Kidney (tissue), 14 donors: Measurements from ENCODE around the gene FARS2. TPM values are rescaled to one million over a fixed set of nuclear protein-coding genes. Genes with fewer than 3 reads are reported as not detected.
"Not testable (repeated sequence)": the region's sequence is repeated elsewhere in the genome, so short reads cannot be mapped to it uniquely, and the experiment has no call there.

Experiments used
- DNase-seq, 5 donors: peaks; one replicate each; pipeline ENCODE4 v3.0.0-alpha.2; 2013 to 2020
- FAIRE-seq: peaks from 2 replicates; lab custom pipeline; 2012; peaks lifted over from hg19 to GRCh38; lab: Jason Lieb, UNC
- H3K27ac ChIP-seq, 2 donors: one replicate each; pipeline ENCODE4 v1.7.0; 2013; ENCODE audit warnings: low read depth in 2 of 2, low read length in 2 of 2, inconsistent platforms in 1 of 2
- H3K27me3 ChIP-seq: one replicate; pipeline ENCODE4 v1.7.1; 2013; ENCODE audit warnings: low read length, inconsistent platforms; ENCODE audit not compliant: control insufficient read depth, insufficient read depth
- H3K36me3 ChIP-seq, 3 donors: one replicate each; pipeline versions ENCODE4 v1.7.0 to v1.7.1; 2013; ENCODE audit warnings: low read length in 3 of 3, control low read depth in 1 of 3, inconsistent platforms in 1 of 3; ENCODE audit not compliant: insufficient read depth in 3 of 3, control insufficient read depth in 2 of 3
- H3K4me1 ChIP-seq, 3 donors: one replicate each; pipeline versions ENCODE4 v1.7.0 to v1.7.1; 2013; ENCODE audit warnings: low read length in 3 of 3, inconsistent platforms in 1 of 3, low read depth in 1 of 3; ENCODE audit not compliant: control insufficient read depth in 2 of 3, insufficient read depth in 2 of 3
- H3K4me3 ChIP-seq, 3 donors: one replicate each; pipeline versions ENCODE4 v1.7.0 to v1.8.1; 2013; ENCODE audit warnings: low read length in 3 of 3, control low read depth in 1 of 3, inconsistent platforms in 1 of 3
- H3K9ac ChIP-seq, 3 donors: one replicate each; pipeline versions ENCODE4 v1.7.0 to v1.7.1; 2013; ENCODE audit warnings: low read length in 3 of 3, control low read depth in 1 of 3, inconsistent platforms in 1 of 3
- H3K9me3 ChIP-seq, 3 donors: one replicate each; pipeline versions ENCODE4 v1.7.0 to v1.7.1; 2013; ENCODE audit warnings: low read length in 3 of 3, control low read depth in 1 of 3, inconsistent platforms in 1 of 3; ENCODE audit not compliant: control insufficient read depth in 2 of 3, insufficient read depth in 1 of 3
- CTCF ChIP-seq: IDR thresholded peaks from 3 replicates; pipeline ENCODE4 v1.5.1; 2012; ENCODE audit warnings: mild to moderate bottlenecking, moderate library complexity, borderline replicate concordance; ENCODE audit not compliant: insufficient read depth; ENCODE audit errors: extremely low read depth
- intact Hi-C: fragments of 100-400 bp; cut with DNase I; formaldehyde crosslinking; loops from one replicate; pipeline ENCODE4 v1.11.1; 2022
- polyA plus RNA-seq: library from polyadenylated mRNA; stranded (reverse); fragments of 350-450 nt; fragmentation: Illumina TruSeq; extraction: RNeasy Lipid Tissue Mini Kit (QIAGEN cat#74804); gene quantifications from one replicate; pipeline ENCODE4 v1.2.3, GENCODE V29; 2014; ENCODE audit warnings: low read depth, low replicate concordance; ENCODE audit not compliant: insufficient read depth
- total RNA-seq: library from RNA; stranded (reverse); fragmentation: NEBNext Ultra II Directional; extraction: Animal tissue kit (Norgen Biotek cat#: 25700); gene quantifications from one replicate; pipeline ENCODE4 v1.2.1, GENCODE V29; 2021
- donor health status: control.
- donor health status: control.
- donor health status: control.
- donor health status: control.
- donor health status: control.
- donor health status: DM: yes; HTN: yes; CAD: no.
- donor health status: Normal renal cell carcinoma (clear cell type).

The FARS2 gene
- total and polyA plus RNA-seq, 2 donors from 2014 or later, result 22.1 to 24.8 TPM

GRCh38 chr6:5697508-5697907 lies 436.2 kb downstream of the FARS2 start:
- no peak for FAIRE-seq
- Histone ChIP-seq H3K9me3 (no peaks in the 10 kb centered on the region), H3K4me3 (no peak overlapping the region), H3K9ac (no peak overlapping the region), H3K4me1 (no peaks in the 10 kb centered on the region), H3K36me3 (no peaks in the 10 kb centered on the region), H3K27me3 (no peaks in the 10 kb centered on the region), H3K27ac (no peak overlapping the region)
- DNase-seq, result no peak
- no peak for TF ChIP-seq CTCF
- intact Hi-C loops, result no loop called here

GRCh38 chr6:5698318-5698717 lies 437.0 kb downstream of the FARS2 start:
- TF ChIP-seq CTCF, result no peak
- no peaks in the 10 kb centered on the region for H3K9me3 ChIP-seq
- DNase-seq, result no peak
- intact Hi-C loops, result no loop called here
- H3K27ac ChIP-seq, result no peak overlapping the region
- no peak overlapping the region for H3K4me3 ChIP-seq
- H3K4me1 ChIP-seq, result no peaks in the 10 kb centered on the region
- FAIRE-seq, result no peak
- no peak overlapping the region for H3K9ac ChIP-seq
- H3K36me3 ChIP-seq, result no peaks in the 10 kb centered on the region
- no peaks in the 10 kb centered on the region for H3K27me3 ChIP-seq

GRCh38 chr6:5699064-5699463 lies 437.8 kb downstream of the FARS2 start:
- H3K9me3 ChIP-seq, H3K27ac ChIP-seq, H3K27me3 ChIP-seq, DNase-seq, H3K36me3 ChIP-seq, H3K4me3 ChIP-seq, intact Hi-C loops, FAIRE-seq, H3K4me1 ChIP-seq, H3K9ac ChIP-seq: not testable (repeated sequence)

GRCh38 chr6:5701174-5701573 lies 439.9 kb downstream of the FARS2 start:
- H3K36me3 ChIP-seq, result no peaks in the 10 kb centered on the region
- intact Hi-C loops, result no loop called here
- FAIRE-seq, result no peak

More at GRCh38 chr6:5701174-5701573, 439.9 kb downstream of the FARS2 start:
- DNase-seq, result peak in 4 of 5 donors; percentile 35 to 52 (median 46)
- Histone ChIP-seq H3K4me3 (no peak overlapping the region), H3K27me3 (no peaks in the 10 kb centered on the region), H3K9ac (no peak overlapping the region), H3K27ac (no peak overlapping the region), H3K4me1 (no peaks in the 10 kb centered on the region), H3K9me3 (no peaks in the 10 kb centered on the region)
- TF ChIP-seq CTCF, result no peak
